GM21367 (cell line): Measurements from ENCODE around the gene SPRR1A.

ENCODE experiments used
- ATAC-seq: cut with Tn5 transposase; IDR thresholded peaks from one replicate; pipeline ENCODE4 v1.9.1; 2021; ENCODE audit not compliant: unreplicated experiment

The SPRR1A gene, protein sequence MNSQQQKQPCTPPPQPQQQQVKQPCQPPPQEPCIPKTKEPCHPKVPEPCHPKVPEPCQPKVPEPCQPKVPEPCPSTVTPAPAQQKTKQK

DNA sequence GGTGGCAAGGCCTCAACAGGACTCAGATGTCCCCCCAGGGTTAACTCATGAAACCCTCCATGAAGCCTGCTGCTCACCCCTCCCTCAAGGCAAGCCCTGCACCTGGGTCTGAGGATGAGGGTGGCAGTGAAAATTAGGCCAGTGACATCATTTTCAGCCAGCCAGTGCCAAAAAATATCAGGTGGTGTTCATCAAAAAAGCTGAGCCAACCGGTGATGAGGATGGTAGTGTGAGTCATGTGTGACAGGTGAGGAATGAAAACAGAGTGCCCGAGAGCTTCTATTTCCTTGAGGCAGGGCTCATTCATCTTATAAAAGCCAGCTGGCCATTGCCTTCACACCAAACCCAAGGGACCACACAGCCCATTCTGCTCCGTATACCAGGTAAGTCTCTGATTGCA lies at the start of gene SPRR1A:
Gene SPRR1A (plus strand): TSS at position 339 of the 400 bp plus-strand sequence. CDS start 1,150 bp downstream, outside the sequence.
- ATAC-seq, result no peak

DNA sequence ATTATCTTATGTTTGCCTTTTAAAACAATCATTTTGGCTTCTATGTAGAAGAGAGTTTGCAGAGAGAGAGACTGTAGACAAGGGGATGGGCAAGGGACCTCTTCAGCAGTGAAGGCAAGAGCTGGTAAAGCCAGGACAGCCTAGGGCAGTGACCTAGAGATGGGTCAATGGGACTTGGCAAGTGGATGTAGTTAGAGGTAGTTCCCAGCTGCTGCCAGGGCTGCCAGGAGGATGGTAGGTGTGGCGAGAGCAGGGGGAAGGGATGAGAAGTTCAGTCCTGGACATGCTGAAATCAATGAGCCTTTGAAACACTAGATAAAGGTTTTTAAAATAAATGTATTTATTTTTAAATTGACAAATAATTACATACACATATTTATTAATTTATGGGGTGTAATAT lies 43.3 kb upstream of the SPRR1A start:
- ATAC-seq, result no peak

DNA sequence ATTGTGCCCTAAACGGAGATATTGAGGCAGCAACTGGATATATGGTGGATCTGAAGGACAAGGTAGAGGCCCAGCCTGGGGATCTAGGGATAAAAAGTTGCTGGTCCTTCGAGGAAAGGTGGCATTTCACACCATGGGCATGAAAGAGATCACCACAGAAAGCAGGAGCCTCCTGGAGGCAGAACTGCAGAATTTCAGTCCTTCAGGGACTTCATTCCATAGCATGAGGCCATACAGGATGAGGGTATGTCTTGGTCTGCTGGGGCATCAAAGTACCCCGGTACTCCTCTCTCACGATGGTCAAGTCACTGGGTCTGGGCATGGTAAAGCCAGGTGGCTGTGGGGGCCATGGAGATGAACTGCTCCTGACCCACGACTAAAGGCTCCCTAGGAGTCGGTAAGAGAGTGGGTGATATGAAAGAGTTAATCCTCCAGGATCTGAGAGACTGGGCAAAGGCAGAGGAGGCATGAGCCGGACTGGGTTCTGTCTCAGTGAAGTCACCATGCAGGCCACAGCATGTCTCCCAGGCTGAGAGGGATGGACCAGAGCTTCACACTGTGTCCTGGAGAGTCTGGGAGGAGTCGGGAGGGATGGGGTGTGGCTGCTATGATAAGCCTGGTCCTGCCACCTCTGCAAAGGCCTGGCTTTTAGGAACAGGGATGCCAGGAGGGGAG lies 42.7 kb upstream of the SPRR1A start:
- no peak for ATAC-seq

DNA sequence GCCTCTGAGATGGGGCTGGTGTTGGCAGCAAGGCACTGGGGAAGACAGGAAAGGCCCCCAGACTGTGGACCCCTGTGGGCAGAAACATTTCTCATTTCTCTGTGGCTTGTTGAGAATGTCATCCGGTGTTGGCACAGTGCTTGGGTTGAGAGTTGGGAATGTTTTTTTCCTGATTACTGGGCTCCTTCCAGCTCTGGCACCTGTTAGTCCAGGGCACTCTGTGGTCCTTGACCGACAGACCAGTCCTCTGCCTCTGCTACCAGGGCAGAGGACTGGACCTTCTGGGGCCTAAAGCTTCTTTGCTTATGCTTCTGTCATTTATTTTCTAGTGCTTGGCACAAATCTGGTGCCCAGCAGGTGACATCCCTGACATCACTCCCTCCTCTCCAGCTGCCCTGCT lies 41.7 kb upstream of the SPRR1A start:
- ATAC-seq, result no peak

DNA sequence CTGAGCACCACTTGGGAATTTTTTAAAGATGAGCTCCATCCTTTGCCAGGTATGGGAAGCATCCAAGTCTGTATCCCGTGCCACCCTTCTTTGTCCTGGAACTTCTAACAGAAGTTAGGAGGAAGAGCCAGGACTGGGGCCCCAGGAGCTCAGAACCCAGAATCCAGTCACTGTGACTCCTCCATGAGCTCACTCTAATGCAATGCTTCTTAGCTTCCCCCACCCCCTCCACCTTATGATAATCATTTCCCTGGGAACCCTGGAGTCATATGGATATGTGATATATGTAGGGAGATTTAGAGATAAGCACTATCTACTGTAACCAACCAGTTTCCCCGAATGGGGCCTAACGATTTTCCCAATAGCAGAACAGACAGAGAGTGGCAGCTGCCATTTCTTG lies 37.6 kb upstream of the SPRR1A start:
- ATAC-seq, result no peak

DNA sequence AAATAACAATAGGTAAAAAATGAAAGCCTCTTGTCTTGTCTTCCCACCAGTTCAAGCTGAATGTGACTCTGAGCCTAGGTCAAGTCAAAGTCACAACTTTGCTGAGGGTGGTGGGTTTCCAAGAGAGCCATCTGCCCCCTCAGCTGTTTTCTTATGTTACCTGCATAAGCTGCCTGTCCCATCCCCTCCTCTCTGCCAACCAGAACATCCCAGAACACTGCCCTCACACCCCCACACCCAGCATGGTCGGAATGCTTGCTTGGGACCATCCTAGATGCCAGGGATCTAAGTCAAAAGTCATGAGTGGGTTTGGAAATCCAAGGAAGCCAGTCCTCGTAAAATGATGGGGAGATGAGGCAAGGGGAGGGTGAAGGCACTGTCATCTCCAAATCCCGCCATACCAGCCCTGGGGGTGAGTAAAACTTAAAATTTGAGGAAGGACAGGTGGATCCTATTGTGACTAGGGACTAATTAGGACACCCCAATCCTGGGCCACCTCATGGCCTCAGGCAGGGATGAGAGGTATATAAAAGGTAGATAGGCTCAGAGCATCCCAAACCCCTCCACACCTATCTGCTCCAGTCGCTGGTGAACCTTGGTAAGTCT lies 37.1 kb upstream of the SPRR1A start, which contains the start of gene SPRR5:
Gene SPRR5 (plus strand): TSS at position 556 of the 606 bp plus-strand sequence. CDS start 1,349 bp downstream, outside the sequence.
- ATAC-seq, result no peak

DNA sequence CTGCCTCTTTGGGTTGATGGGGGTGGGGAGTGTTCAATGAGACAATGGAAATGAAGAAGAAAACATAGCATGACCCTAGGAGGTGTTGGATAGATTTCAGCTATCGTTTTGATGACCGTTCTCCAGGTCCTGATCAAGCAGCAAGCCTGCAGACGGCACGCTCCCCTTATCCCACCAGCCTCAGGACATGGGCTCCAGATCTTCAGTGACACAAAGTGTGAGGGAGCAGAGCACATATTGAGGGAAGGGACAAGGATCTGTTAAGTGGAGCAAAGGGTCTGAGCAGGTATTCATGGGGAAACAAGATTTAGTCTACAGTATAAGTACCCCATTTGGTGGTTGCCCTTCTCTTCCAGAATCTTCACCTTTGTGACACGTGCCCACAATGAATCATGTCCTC lies 32.2 kb upstream of the SPRR1A start:
- no peak for ATAC-seq

DNA sequence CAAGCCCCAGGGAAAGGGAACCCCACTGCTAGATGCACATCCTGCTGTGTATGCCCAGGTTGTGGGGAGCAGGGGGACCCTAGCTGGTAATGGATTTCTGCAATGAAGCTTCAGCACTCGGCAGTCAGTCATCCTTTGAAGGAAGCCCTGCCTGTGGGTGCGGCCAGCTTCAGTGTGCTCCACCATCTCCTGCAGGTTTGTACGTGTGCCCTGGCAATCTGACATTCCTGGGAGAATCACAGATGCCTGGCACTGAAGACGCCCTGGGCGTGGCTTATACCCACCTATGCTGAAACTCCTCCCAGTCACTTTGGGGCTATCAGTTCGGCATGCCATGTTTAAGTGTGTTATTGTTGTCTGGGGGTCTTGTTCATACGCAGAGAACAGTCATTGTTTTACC lies 30.1 kb upstream of the SPRR1A start:
- no peak for ATAC-seq

DNA sequence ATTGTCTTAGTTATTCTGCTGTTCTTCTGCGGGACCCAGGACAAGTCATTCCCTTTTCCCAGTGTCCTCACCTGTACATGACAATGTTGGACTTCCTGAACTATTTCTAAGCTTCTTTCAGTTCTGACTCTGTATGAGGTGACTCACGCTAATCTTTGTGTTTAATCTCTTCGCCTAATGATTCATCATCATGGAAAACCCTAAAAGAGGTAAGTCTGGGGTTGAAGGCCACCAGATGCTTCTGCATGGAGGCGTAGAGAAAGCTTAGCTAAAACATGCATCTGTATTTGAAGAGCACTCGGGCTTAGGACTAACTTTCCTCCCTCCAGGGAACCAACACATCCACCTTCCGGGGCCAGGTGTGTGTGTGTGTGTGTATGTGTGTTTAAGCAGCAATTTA lies 29.4 kb upstream of the SPRR1A start:
- no peak for ATAC-seq

DNA sequence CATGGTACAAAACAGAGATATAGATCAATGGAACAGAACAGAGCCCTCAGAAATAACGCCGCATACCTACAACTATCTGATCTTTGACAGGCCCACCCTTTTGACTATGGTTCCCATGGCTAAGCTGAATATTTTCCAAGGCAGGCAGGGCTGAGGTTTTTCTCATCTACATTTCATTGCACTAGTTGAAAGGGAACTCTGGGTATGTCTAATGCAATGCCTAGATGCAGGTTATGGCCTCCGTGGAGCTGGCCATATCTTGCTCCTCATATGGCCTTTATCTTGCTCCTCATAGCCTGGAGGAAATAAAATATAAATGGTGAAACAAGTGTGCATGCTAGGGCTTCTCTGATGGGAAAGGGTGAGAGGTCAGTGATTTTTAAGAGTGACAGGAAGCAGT lies 26.3 kb upstream of the SPRR1A start:
- ATAC-seq, result no peak

DNA sequence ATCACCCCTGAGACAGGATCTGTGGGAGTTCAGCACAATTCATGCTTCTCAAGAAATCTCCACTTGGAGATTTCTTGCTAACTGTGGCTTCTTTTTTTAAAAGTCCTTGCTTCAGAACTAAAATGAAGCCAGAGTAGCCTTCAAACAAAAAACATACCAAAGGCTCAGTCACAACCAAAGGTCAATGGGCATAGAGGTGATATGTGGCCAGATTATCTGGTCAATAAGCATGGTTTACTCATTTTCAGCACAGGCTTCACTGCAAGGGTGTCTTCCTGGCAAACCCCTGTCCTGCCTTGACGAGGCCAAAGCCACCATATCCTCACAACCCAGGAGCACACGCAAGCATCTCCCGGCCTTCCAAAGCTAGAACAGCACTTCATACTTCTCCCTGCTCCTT lies 24.6 kb upstream of the SPRR1A start:
- ATAC-seq, result no peak

DNA sequence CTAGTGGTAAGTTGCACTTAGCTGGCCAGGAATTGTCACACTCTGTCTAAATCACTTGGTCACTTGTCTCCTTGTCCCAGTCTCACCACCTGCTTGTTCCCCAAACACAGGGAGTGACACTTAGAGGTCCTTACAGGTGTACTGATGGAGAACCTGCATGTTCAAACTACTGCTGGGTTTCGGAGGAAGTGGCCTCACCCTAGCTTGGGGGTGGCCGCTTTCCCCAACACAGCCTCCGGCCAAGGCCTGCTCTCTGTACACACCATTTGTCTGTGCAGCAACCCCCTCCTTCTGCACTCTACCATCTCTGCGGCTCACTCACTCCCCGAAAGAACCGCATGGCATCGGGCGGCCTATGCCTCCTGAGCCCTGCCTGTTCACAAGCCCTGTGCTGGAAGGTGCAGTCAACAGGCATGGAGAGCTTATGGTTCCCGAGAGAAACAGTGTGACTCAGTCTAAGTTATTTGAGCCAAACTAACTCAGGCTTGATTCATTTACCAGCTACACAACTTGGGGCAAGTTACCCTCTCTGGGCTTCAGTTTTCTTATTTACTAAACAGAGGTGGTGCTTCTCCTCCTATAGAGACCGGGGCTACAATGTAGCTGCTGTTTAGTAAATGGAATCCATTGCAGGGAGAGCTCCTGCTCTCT lies 24.0 kb upstream of the SPRR1A start:
- no peak for ATAC-seq

DNA sequence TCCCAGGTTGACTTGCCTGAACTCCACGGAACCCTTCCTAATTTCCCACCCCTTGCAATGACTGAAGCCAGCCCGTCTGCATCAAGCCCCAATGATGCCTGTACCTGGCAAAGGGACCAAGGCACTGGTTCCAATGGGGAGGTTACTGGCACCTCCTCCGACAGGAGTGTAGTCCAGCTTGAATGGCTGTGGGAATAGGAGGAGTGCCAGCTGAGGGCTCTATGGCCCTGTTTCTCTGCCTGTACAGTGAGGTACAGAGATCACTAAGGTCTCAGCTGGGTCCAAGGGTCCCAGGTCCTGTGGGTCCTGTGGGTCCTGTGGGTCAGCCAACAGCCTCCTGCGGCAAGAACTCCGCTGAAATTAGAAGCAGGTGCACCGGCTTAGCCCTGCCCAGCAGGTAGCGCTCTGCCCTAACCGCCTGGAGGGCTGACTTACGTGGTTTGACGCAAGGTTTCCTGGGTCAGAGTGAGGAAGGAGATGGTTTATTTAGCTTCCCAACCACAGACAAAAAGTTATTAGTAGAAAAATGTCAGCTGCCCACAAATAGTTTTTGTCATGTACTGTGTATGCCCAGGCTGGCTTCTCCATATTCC lies 23.3 kb upstream of the SPRR1A start:
- no peak for ATAC-seq

DNA sequence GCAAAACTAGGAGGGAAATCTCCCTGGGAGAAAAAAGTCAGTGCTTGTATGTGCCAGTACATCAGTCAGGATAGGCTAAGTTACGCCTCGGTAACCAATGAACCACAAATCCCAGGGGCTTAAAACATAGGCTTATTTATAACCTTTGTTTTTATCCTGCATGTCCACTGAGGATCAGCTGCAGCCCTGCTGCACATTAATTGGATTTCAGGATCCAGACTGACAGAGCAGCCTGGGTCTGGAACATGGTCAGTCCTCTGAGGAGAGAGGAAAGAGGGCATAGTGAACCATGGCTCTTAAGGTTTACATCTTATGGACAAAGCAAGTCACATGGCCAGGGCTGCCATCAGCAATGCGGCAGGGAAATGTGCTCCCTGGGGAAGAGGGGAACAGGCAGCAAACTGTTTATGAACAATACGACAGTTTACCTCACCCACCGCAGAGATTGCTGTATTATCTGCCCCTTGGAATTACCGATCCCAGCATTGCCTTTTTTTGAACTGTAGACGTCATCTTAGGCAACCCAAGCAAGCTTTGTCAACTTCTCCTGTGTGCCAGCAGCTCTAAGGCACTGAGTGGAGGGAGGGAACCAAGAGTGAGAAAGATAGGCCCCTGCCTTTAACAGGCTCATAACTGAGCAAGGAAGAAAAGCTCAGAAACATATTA lies 22.5 kb upstream of the SPRR1A start:
- ATAC-seq, result no peak

DNA sequence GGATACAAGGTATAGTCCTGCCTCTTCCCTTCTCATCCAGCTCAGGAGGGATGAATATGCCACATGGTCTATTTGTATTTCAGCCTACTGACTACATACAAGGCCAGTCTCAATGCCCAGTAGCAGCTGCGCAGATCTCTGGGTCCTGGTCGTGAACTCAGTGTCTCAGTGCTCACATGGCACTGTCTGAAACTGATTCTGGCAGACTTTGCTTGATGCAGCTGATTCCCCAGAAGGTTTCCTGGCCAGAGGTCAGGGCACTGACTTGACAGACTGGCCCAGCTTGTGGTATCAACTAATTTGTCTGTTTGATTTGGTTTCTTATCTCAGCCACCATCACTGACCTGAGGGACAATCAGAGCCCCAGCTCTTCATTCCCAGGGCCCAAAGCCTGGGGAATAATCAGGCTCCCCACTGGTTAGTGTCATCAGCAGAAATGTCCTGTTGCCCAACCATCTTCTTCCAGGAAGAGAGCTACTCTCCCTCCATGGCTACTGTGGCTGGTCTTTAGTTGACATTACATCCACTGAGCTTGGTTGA lies 20.9 kb upstream of the SPRR1A start:
- ATAC-seq, result no peak

DNA sequence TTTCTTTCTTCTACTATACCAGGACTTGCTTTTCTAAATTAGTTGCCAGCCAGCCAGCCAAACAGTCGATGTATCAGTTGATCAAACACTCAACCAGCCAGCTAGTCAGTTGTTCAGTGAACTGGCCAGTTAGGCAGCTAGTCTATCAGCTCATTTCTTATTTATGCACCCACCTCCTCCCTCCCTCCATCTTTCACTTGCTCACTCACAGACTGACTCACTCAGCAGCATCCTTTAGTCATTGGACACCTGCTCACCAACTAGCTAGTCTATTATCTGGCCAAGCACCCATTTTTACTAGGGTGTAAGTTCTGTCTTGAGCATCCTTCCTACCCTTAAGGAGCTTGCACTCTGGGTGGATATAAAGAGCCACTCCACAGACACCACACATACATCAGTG lies 19.3 kb upstream of the SPRR1A start:
- ATAC-seq, result no peak

DNA sequence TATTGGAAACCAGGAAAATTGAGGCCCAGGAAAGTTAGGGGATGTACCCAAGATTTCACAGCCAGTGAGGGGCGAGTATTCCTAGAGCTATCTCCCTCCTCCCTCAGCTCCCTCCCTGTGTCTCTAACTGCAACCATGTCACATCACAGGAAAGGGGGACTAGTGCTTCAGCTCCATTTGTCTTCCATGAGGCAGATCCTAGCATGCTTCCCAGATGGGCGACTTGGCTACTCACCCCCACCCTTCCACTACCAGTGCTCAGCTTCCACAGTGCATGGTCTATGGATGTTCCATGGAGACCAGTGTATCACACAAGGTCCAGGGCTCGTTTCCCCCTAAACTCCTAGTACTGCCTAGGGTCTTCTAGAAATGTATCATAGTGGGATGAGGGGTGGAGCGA lies 18.0 kb upstream of the SPRR1A start:
- ATAC-seq, result no peak

DNA sequence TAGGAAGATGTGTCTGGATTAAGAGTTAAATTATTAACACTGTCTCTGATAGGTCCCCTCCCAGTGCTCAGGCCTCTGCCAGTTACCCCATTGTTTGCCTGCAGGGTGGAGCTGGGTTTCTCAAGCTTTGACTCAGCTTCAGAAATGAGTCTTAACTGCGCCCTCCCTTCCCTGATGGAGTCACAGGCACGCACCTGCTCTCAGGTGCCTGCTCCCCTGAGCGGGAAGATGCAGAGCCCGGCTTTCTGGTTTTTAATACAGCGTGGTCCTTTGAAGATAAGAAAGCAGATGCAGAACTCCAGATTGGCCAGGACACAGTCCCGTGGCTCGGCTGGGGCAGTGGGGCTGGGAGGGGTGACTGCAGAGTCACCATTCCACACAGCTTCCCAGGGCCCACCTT lies 16.7 kb upstream of the SPRR1A start:
- ATAC-seq, result no peak

DNA sequence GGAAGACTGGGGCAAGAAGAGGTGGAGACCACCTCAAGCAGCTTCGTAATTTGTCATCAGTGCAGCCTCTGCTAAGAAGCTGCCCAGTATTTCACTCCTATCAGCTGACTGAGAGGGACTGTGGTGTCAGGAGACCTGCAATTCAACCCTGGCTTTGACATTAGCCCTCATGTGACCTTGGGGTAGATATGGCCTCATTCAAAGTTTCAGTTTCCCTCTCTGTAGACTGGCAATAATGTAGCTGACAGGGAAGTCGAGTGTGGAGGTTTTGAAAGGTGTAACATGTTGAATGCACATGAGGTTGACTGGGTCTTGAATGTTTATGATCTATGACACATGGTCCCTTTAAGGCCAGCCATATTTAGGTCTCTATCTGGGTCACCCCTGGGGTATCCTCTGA lies 15.6 kb upstream of the SPRR1A start:
- peak; percentile 84 for ATAC-seq

DNA sequence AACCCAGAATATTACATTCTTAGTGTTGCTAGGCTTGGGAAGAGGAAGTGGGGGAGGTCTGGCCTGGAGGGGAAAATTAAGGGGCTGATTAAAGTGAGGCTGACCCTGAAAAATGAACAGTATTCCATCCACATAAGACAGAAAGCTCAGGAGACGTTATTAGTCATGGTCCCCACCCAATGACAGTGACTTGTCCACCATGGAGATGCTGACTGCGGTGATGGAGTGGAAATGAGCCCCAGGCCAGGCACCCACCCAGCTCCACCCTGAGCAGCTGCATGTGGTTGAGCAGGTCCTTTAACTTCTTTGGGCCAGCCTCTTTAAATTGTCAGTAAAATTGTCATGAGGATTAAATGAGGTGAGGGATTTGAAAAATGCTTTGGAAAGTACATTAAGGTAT lies 14.8 kb upstream of the SPRR1A start:
- ATAC-seq, result no peak

DNA sequence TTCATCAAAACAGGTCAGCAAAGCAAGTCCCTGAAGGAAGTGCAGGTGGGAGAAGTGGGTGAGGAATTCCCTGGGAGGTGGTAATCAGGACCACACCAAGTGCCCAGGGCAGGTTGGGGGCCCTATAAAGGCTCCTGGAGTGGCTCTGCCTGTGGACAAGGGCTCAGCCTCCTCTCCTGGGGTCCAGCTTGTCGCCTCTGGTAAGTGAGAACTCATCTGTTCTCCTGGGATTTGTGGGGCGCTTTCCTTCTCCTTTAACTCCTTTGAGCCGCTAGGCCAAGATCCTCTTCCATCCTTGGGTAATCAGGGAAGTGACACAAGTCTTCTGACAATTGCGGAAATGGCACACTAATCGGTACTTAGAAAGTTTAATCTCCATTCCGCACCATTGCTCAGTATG lies 13.4 kb upstream of the SPRR1A start, which contains the start of gene SPRR4:
Gene SPRR4 (plus strand): TSS at position 154 of the 400 bp plus-strand sequence. CDS start 1,243 bp downstream, outside the sequence.
- ATAC-seq, result no peak
